GM23248 (cell line): ENCODE data around the gene SCYGR8.

Experiments
- EZH2 ChIP-seq: fragments of 200-600 bp; sonication (generic); IDR thresholded peaks from 2 replicates; pipeline ENCODE4 v1.6.1; 2018; ENCODE audit warnings: antibody characterized with exemption, mild to moderate bottlenecking; ENCODE audit not compliant: insufficient read depth, poor library complexity, severe bottlenecking
- EZH2phosphoT487 ChIP-seq: fragments of 200-600 bp; sonication (generic); IDR thresholded peaks from 2 replicates; pipeline ENCODE4 v1.6.1; 2018; ENCODE audit warnings: antibody characterized with exemption, moderate library complexity, mild to moderate bottlenecking, low read depth; ENCODE audit not compliant: insufficient read depth

DNA sequence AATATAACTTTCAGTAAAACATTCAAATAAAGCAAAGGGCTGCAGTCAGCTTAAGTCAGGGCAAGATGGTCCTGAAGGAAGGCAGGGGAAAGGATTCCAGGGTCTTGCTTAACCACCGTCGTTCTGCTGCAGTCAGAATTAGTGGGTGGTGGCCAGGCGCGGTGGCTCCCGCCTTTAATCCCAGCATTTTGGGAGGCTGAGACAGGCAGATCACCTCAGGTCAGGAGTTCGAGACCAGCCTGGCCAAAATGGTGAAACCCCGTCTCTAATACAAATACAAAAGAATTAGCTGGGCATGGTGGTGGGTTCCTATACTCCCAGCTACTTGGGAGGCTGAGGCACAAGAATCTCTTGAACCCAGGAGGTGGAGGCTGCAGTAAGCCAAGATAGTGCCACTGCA lies 34.7 kb upstream of the SCYGR8 start:
- TF ChIP-seq EZH2phosphoT487 = no peak
- TF ChIP-seq EZH2 = no peak
